ENCODE data around the gene GPC3.

DNA sequence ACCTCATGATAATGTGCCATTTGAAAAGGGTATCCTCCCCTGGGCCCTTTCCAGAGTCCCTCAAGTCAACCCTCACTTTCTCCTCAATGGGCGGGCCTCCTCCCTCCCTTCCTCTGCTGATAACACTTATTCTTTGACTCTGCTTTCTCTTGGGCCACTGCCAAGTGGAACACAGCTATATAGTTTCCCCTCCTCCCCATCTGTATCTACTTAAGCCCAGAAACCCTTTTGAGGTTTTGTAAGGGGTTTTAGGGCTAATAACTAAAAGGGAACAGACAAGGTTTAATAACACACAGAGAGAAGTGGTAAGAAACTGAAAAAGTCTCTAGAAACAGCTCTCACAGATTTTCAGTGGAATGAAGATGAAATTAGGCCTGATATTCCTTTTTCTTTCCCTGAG is 116.7 kb downstream of the GPC3 start:
- TF ChIP-seq, protein P1, sequence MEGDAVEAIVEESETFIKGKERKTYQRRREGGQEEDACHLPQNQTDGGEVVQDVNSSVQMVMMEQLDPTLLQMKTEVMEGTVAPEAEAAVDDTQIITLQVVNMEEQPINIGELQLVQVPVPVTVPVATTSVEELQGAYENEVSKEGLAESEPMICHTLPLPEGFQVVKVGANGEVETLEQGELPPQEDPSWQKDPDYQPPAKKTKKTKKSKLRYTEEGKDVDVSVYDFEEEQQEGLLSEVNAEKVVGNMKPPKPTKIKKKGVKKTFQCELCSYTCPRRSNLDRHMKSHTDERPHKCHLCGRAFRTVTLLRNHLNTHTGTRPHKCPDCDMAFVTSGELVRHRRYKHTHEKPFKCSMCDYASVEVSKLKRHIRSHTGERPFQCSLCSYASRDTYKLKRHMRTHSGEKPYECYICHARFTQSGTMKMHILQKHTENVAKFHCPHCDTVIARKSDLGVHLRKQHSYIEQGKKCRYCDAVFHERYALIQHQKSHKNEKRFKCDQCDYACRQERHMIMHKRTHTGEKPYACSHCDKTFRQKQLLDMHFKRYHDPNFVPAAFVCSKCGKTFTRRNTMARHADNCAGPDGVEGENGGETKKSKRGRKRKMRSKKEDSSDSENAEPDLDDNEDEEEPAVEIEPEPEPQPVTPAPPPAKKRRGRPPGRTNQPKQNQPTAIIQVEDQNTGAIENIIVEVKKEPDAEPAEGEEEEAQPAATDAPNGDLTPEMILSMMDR (IDR thresholded peaks at IDR 0.05), result no peak
- TF ChIP-seq POLR2AphosphoS5 (IDR thresholded peaks at IDR 0.05) (no peak), POLR2A (IDR thresholded peaks at IDR 0.05) (no peak), EP300 (IDR thresholded peaks at IDR 0.05) (no peak)

Data from stomach (tissue), 4 donors.